ENCODE data around the gene MSLN. TPM values are rescaled to one million over a fixed set of nuclear protein-coding genes. Genes with fewer than 3 reads are reported as not detected.

The MSLN gene
- total and polyA plus RNA-seq, 2 of the 13 experiments (the other 11 are each of a cell fraction or from before 2014, with no cell fraction given), result 2.0 to 2.3 TPM

DNA sequence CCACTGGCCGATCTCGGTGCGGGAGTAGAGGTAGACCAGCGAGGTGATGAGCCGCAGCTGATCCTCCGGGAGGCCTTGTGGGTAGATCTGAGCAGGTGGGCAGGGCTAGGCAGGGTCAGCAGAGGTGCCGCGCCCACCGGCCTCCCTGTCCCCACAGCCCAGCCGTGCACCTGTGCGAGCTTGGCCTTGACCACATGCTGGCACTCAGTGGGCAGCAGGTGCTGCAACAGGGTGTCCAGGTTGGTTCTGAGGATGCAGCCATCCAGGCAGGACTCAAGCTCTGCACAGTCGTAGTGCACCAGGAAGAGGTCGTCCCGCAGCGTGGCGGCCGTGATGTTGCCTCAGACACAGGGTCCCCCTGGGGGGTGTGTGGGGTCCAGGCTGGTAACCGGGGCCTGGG is 12.4 kb downstream of the MSLN start:
- H3K4me2 ChIP-seq (ENCODE audit: low read depth, low read length), result no peak overlapping the region
- BruUV-seq (replicated peaks), result no TSS peak
- H3K27me3 ChIP-seq (ENCODE audit: control insufficient read depth in 1 of 2, insufficient read depth in 2 of 2, low read length in 2 of 2), result peaks cover 6 to 27% of the 10 kb centered on the region in 2 experiments; a peak in 4 of 5 replicates
- no peak overlapping the region for H3K4me3 ChIP-seq (replicated peaks in 1 of 3; ENCODE audit: insufficient read depth in 1 of 3, low read depth in 2 of 3, low read length in 3 of 3)
- H2AFZ ChIP-seq (ENCODE audit: low read length), result no peak overlapping the region
- 0 out of 2 replicates have a peak, but pooled peaks cover 2% of the 10 kb centered on the region for H4K20me1 ChIP-seq (ENCODE audit: insufficient read depth, low read length)
- no peaks in the 10 kb centered on the region for H3K4me1 ChIP-seq (ENCODE audit: insufficient read depth, low read length)
- FAIRE-seq (no peak), ATAC-seq (no peak), DNase-seq (ENCODE audit: low spot score) (no peak)
- H3K9me3 ChIP-seq (ENCODE audit: low read length), result no peaks in the 10 kb centered on the region
- POLR2A ChIA-PET, result no interaction called here
- no peaks in the 10 kb centered on the region for H3K79me2 ChIP-seq (ENCODE audit: insufficient read depth, low read length)
- 79% methylated on average over 7 of the region's 18 CpGs for WGBS (ENCODE audit: low lambda C conversion rate)
- H3K27ac ChIP-seq (ENCODE audit: extremely low read length, insufficient read depth, low read length), result no peak overlapping the region
- TF ChIP-seq, protein P1, sequence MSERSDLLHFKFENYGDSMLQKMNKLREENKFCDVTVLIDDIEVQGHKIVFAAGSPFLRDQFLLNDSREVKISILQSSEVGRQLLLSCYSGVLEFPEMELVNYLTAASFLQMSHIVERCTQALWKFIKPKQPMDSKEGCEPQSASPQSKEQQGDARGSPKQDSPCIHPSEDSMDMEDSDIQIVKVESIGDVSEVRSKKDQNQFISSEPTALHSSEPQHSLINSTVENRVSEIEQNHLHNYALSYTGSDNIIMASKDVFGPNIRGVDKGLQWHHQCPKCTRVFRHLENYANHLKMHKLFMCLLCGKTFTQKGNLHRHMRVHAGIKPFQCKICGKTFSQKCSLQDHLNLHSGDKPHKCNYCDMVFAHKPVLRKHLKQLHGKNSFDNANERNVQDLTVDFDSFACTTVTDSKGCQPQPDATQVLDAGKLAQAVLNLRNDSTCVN (CRISPR knock-in tag; IDR thresholded peaks at IDR 0.05; ENCODE audit: borderline replicate concordance), result no peak
- TF ChIP-seq KLF16 (CRISPR knock-in tag; IDR thresholded peaks at IDR 0.05) (no peak), SYNCRIP (IDR thresholded peaks at IDR 0.05; ENCODE audit: insufficient read depth, low read depth, low read length) (no peak), RFX3 (CRISPR knock-in tag; IDR thresholded peaks at IDR 0.05) (no peak), ZNF235 (CRISPR knock-in tag; IDR thresholded peaks at IDR 0.05; ENCODE audit: borderline replicate concordance) (no peak), GLI4 (CRISPR knock-in tag; IDR thresholded peaks at IDR 0.05; ENCODE audit: borderline replicate concordance) (no peak), MYC (CRISPR knock-in tag; IDR thresholded peaks at IDR 0.05; ENCODE audit: borderline replicate concordance) (no peak)
- TF ChIP-seq, protein P2, sequence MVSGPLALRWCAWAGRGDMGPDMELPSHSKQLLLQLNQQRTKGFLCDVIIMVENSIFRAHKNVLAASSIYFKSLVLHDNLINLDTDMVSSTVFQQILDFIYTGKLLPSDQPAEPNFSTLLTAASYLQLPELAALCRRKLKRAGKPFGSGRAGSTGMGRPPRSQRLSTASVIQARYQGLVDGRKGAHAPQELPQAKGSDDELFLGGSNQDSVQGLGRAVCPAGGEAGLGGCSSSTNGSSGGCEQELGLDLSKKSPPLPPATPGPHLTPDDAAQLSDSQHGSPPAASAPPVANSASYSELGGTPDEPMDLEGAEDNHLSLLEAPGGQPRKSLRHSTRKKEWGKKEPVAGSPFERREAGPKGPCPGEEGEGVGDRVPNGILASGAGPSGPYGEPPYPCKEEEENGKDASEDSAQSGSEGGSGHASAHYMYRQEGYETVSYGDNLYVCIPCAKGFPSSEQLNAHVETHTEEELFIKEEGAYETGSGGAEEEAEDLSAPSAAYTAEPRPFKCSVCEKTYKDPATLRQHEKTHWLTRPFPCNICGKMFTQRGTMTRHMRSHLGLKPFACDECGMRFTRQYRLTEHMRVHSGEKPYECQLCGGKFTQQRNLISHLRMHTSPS (CRISPR knock-in tag; IDR thresholded peaks at IDR 0.05; ENCODE audit: low read depth), result no peak
- TF ChIP-seq, protein P3, sequence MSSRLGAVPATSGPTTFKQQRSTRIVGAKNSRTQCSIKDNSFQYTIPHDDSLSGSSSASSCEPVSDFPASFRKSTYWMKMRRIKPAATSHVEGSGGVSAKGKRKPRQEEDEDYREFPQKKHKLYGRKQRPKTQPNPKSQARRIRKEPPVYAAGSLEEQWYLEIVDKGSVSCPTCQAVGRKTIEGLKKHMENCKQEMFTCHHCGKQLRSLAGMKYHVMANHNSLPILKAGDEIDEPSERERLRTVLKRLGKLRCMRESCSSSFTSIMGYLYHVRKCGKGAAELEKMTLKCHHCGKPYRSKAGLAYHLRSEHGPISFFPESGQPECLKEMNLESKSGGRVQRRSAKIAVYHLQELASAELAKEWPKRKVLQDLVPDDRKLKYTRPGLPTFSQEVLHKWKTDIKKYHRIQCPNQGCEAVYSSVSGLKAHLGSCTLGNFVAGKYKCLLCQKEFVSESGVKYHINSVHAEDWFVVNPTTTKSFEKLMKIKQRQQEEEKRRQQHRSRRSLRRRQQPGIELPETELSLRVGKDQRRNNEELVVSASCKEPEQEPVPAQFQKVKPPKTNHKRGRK (CRISPR knock-in tag; IDR thresholded peaks at IDR 0.05), result no peak
- TF ChIP-seq, protein P4, sequence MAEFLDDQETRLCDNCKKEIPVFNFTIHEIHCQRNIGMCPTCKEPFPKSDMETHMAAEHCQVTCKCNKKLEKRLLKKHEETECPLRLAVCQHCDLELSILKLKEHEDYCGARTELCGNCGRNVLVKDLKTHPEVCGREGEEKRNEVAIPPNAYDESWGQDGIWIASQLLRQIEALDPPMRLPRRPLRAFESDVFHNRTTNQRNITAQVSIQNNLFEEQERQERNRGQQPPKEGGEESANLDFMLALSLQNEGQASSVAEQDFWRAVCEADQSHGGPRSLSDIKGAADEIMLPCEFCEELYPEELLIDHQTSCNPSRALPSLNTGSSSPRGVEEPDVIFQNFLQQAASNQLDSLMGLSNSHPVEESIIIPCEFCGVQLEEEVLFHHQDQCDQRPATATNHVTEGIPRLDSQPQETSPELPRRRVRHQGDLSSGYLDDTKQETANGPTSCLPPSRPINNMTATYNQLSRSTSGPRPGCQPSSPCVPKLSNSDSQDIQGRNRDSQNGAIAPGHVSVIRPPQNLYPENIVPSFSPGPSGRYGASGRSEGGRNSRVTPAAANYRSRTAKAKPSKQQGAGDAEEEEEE (CRISPR knock-in tag; IDR thresholded peaks at IDR 0.05; ENCODE audit: borderline replicate concordance), result no peak
- TF ChIP-seq, protein P5, sequence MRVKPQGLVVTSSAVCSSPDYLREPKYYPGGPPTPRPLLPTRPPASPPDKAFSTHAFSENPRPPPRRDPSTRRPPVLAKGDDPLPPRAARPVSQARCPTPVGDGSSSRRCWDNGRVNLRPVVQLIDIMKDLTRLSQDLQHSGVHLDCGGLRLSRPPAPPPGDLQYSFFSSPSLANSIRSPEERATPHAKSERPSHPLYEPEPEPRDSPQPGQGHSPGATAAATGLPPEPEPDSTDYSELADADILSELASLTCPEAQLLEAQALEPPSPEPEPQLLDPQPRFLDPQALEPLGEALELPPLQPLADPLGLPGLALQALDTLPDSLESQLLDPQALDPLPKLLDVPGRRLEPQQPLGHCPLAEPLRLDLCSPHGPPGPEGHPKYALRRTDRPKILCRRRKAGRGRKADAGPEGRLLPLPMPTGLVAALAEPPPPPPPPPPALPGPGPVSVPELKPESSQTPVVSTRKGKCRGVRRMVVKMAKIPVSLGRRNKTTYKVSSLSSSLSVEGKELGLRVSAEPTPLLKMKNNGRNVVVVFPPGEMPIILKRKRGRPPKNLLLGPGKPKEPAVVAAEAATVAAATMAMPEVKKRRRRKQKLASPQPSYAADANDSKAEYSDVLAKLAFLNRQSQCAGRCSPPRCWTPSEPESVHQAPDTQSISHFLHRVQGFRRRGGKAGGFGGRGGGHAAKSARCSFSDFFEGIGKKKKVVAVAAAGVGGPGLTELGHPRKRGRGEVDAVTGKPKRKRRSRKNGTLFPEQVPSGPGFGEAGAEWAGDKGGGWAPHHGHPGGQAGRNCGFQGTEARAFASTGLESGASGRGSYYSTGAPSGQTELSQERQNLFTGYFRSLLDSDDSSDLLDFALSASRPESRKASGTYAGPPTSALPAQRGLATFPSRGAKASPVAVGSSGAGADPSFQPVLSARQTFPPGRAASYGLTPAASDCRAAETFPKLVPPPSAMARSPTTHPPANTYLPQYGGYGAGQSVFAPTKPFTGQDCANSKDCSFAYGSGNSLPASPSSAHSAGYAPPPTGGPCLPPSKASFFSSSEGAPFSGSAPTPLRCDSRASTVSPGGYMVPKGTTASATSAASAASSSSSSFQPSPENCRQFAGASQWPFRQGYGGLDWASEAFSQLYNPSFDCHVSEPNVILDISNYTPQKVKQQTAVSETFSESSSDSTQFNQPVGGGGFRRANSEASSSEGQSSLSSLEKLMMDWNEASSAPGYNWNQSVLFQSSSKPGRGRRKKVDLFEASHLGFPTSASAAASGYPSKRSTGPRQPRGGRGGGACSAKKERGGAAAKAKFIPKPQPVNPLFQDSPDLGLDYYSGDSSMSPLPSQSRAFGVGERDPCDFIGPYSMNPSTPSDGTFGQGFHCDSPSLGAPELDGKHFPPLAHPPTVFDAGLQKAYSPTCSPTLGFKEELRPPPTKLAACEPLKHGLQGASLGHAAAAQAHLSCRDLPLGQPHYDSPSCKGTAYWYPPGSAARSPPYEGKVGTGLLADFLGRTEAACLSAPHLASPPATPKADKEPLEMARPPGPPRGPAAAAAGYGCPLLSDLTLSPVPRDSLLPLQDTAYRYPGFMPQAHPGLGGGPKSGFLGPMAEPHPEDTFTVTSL (CRISPR knock-in tag; IDR thresholded peaks at IDR 0.05; ENCODE audit: borderline replicate concordance), result no peak
- in situ Hi-C loops (cut with HindIII; ENCODE audit: extremely low pct_ligation_motif_present, low pct_unique_long_range_greater_than_20kb) (no loop called here), intact Hi-C loops (cut with micrococcal nuclease; ENCODE audit: unreplicated experiment) (no loop called here)
- CTCF ChIA-PET (ENCODE audit: low intra/inter-chr PET ratio, low total read pairs), result no interaction called here
- no peak overlapping the region for H3K9ac ChIP-seq (ENCODE audit: insufficient read depth, low read depth, low read length)
- H3K36me3 ChIP-seq (replicated peaks in 1 of 2; ENCODE audit: control insufficient read depth in 1 of 2, insufficient read depth in 2 of 2, low read length in 2 of 2), result no peaks in the 10 kb centered on the region

Measured in HepG2 (cell line).